Breast epithelium (tissue), 3 donors: ENCODE measurements around the gene HIPK2.

Experiments used
- CTCF ChIP-seq, 3 donors: fragments of 450-650 bp; IDR thresholded peaks; one replicate each; pipeline ENCODE4 v1.5.1; 2016 to 2017; ENCODE audit warnings: antibody characterized with exemption in 3 of 3, mild to moderate bottlenecking in 3 of 3, moderate library complexity in 3 of 3
- POLR2A ChIP-seq: fragments of 450-650 bp; IDR thresholded peaks from one replicate; pipeline ENCODE4 v1.6.1; 2016; ENCODE audit warnings: antibody characterized with exemption, mild to moderate bottlenecking, moderate library complexity
- POLR2AphosphoS5 ChIP-seq, 3 donors: sonication (generic); formaldehyde crosslinking; IDR thresholded peaks; one replicate each; pipeline ENCODE4 v1.6.1; 2017; ENCODE audit warnings: antibody characterized with exemption in 3 of 3

DNA sequence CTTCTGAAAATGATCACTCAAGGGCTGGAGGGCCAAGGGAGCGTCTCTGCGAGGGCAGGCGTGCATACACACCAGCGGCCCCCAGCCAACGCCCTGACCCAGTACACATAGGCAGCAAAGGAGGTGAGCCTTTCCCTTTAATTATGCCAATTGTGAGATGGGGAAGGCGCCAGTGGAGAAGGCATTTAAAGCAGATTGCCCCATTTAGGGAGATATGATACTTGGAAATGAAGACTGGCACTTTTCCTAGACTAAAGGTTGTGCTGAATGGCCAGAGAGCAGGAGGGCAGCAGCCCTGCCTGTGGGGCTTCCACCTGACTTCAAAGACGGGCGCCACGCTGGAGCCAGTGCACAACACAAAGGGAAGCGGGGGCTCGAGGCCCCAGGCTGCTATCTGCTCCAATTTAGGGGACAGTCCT is 24.1 kb downstream of the HIPK2 start:
- no peak for TF ChIP-seq CTCF (IDR thresholded peaks at IDR 0.05)
- TF ChIP-seq POLR2A: no peak
- no peak for TF ChIP-seq POLR2AphosphoS5 (IDR thresholded peaks at IDR 0.05)
